AG04449 (cell line): ENCODE measurements around the gene VRK1.

Source experiments
- CTCF ChIA-PET: fragments of 350-600 bp; formaldehyde crosslinking; extraction: SDS; loops from one replicate; lab custom pipeline; 2021; ENCODE audit warnings: antibody characterized with exemption; lab: Yijun Ruan, JAX
- POLR2A ChIA-PET: fragments of 400-600, 350-600 bp; formaldehyde crosslinking; extraction: SDS; loops from one replicate; lab custom pipeline; 2020; ENCODE audit warnings: antibody characterized with exemption, inconsistent platforms; lab: Yijun Ruan, JAX
- DNase-seq: peaks from one replicate; pipeline ENCODE4 v3.0.0-alpha.2; 2010; ENCODE audit warnings: low read depth, low spot score
- H3K4me3 ChIP-seq: 2 replicates; pipeline ENCODE4 v1.5.1; 2011; ENCODE audit warnings: low read depth, mild to moderate bottlenecking, control low read depth, low read length
- CTCF ChIP-seq: IDR thresholded peaks from one replicate; pipeline ENCODE4 v1.5.1; 2011; ENCODE audit warnings: mild to moderate bottlenecking, moderate library complexity, low read length, control low read depth, inconsistent platforms; ENCODE audit not compliant: insufficient read depth; ENCODE audit errors: missing control alignments

The VRK1 gene

GRCh38 chr14:96821501-96821900, 24.3 kb downstream of the VRK1 start:
- no peak for TF ChIP-seq CTCF
- ChIA-PET CTCF (no interaction called here), POLR2A (no interaction called here)
- no peak overlapping the region for H3K4me3 ChIP-seq
- no peak for DNase-seq

- TF ChIP-seq CTCF, result no peak
- no peak overlapping the region for H3K4me3 ChIP-seq
- CTCF ChIA-PET, result interaction anchor here (1.0 kb wide), 1 partner anchor 256 kb away, joined by 3 read pairs; no protein-coding TSS in a partner anchor
- POLR2A ChIA-PET, result no interaction called here
- DNase-seq, result no peak
These were observed 26.5 kb downstream of the VRK1 start for GRCh38 chr14:96823652-96824051.

- CTCF ChIA-PET, result interaction anchor here (1.0 kb wide), 1 partner anchor 257 kb away, joined by 3 read pairs; no protein-coding TSS in a partner anchor
- TF ChIP-seq CTCF, result no peak
- POLR2A ChIA-PET, result no interaction called here
- peak; percentile 37 for DNase-seq
- no peak overlapping the region for H3K4me3 ChIP-seq
These were observed 27.1 kb downstream of the VRK1 start for GRCh38 chr14:96824283-96824682.

- POLR2A ChIA-PET, result no interaction called here
- H3K4me3 ChIP-seq, result no peak overlapping the region
- CTCF ChIA-PET, result interaction anchor here (2.9 kb wide), 1 partner anchor 26 kb away, joined by 12 read pairs; no protein-coding TSS in a partner anchor
- TF ChIP-seq CTCF, result no peak
- DNase-seq, result no peak
These were observed 29.6 kb downstream of the VRK1 start for GRCh38 chr14:96826818-96827217.

GRCh38 chr14:96827290-96827689, 30.1 kb downstream of the VRK1 start:
- H3K4me3 ChIP-seq, result no peak overlapping the region
- no peak for TF ChIP-seq CTCF
- ChIA-PET POLR2A (no interaction called here), CTCF (interaction anchor here (2.9 kb wide), 1 partner anchor 25 kb away, joined by 12 read pairs; no protein-coding TSS in a partner anchor)
- DNase-seq, result no peak

- POLR2A ChIA-PET, result no interaction called here
These were observed 32.6 kb downstream of the VRK1 start for GRCh38 chr14:96829791-96830190.

More at GRCh38 chr14:96829791-96830190, 32.6 kb downstream of the VRK1 start:
- H3K4me3 ChIP-seq, result no peak overlapping the region
- DNase-seq, result no peak
- CTCF ChIA-PET, result interaction anchor here (1.1 to 2.9 kb wide), 2 partner anchors 22 to 23 kb away, joined by 4 to 12 read pairs; no protein-coding TSS in a partner anchor
- no peak for TF ChIP-seq CTCF
